GM19193 (cell line): Measurements from ENCODE around the gene TEX54.
A peak's percentile ranks its signal among the peaks of the same experiment; 100 is the strongest.

Experiments used
- POLR2A ChIP-seq: IDR thresholded peaks from 4 replicates; pipeline ENCODE4 v1.6.1; 2011; ENCODE audit not compliant: insufficient read depth, insufficient read length; ENCODE audit errors: extremely low read depth

TEX54 gene

GRCh38 chr11:62832336-62833234, at the start of gene TEX54:
Gene TEX54, minus strand, starts transcription at chr11:62832841.
- TF ChIP-seq POLR2A, result no peak

- no peak for TF ChIP-seq POLR2A
Measured at GRCh38 chr11:62882431-62882749, 49.7 kb upstream of the TEX54 start.

- TF ChIP-seq POLR2A, result peak; percentile 60
Measured at GRCh38 chr11:62881579-62882430, 49.2 kb upstream of the TEX54 start.

- TF ChIP-seq POLR2A, result peak; percentile 98
Measured at GRCh38 chr11:62880803-62881578, 48.4 kb upstream of the TEX54 start, which contains the start of gene SLC3A2. Gene SLC3A2, plus strand, starts transcription at chr11:62880896. Its CDS starts 128 bp downstream, at chr11:62881024.

GRCh38 chr11:62880231-62880802, 47.7 kb upstream of the TEX54 start:
- TF ChIP-seq POLR2A, result no peak

GRCh38 chr11:62879235-62879978, 46.8 kb upstream of the TEX54 start:
- TF ChIP-seq POLR2A, result no peak

GRCh38 chr11:62876712-62877111, 44.1 kb upstream of the TEX54 start:
- no peak for TF ChIP-seq POLR2A

- TF ChIP-seq POLR2A, result no peak
Measured at GRCh38 chr11:62875698-62876478, 43.2 kb upstream of the TEX54 start.

- TF ChIP-seq POLR2A, result no peak
Measured at GRCh38 chr11:62874851-62875250, 42.2 kb upstream of the TEX54 start.

GRCh38 chr11:62865635-62866034, 33.0 kb upstream of the TEX54 start:
- no peak for TF ChIP-seq POLR2A

GRCh38 chr11:62863687-62864335, 31.2 kb upstream of the TEX54 start:
- no peak for TF ChIP-seq POLR2A

GRCh38 chr11:62860835-62861563, 28.4 kb upstream of the TEX54 start:
- TF ChIP-seq POLR2A, result no peak

GRCh38 chr11:62858201-62858600, 25.6 kb upstream of the TEX54 start:
- TF ChIP-seq POLR2A, result no peak

- TF ChIP-seq POLR2A, result no peak
Measured at GRCh38 chr11:62857541-62857982, 24.9 kb upstream of the TEX54 start.
